GM12865 (cell line): Measurements from ENCODE around the gene XPO1.

Experiments
- DNase-seq: peaks from one replicate; pipeline ENCODE4 v3.0.0; 2010; ENCODE audit warnings: low read depth
- H3K4me3 ChIP-seq: 2 replicates; pipeline ENCODE4 v1.5.1; 2011; ENCODE audit warnings: mild to moderate bottlenecking, low read depth, low read length, control low read depth
- TF ChIP-seq, protein P1 (sequence below): IDR thresholded peaks from 2 replicates; pipeline ENCODE4 v1.5.1; 2011; ENCODE audit warnings: low read length, control low read depth, low read depth, inconsistent platforms; ENCODE audit not compliant: insufficient read depth; ENCODE audit errors: missing control alignments

Gene XPO1

GRCh38 chr2:61432990-61433389, 105.2 kb downstream of the XPO1 start:
- DNase-seq, result no peak
- H3K4me3 ChIP-seq, result no peak overlapping the region
- TF ChIP-seq, protein P1, sequence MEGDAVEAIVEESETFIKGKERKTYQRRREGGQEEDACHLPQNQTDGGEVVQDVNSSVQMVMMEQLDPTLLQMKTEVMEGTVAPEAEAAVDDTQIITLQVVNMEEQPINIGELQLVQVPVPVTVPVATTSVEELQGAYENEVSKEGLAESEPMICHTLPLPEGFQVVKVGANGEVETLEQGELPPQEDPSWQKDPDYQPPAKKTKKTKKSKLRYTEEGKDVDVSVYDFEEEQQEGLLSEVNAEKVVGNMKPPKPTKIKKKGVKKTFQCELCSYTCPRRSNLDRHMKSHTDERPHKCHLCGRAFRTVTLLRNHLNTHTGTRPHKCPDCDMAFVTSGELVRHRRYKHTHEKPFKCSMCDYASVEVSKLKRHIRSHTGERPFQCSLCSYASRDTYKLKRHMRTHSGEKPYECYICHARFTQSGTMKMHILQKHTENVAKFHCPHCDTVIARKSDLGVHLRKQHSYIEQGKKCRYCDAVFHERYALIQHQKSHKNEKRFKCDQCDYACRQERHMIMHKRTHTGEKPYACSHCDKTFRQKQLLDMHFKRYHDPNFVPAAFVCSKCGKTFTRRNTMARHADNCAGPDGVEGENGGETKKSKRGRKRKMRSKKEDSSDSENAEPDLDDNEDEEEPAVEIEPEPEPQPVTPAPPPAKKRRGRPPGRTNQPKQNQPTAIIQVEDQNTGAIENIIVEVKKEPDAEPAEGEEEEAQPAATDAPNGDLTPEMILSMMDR, result no peak

DNA sequence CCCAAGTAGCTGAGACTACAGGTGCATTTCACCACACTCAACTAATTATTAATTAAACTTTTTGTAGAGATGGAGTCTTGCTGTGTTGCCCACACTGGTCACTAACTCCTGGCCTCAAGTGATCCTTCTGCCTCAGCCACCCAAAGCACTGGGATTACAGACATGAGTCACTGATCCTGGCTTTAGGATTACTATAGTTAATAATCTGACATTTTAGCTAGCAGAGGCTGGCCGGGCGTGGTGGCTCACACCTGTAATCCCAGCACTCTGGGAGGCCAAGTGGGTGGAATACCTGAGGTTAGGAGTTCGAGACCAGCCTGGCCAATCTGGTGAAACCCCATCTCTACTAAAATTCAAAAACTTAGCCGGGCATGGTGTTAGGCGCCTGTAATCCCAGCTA, 106.8 kb downstream of the XPO1 start:
- no peak for DNase-seq
- TF ChIP-seq, protein P1, result no peak
- no peak overlapping the region for H3K4me3 ChIP-seq
